Measurements from ENCODE around the gene DNAH8.

DNA sequence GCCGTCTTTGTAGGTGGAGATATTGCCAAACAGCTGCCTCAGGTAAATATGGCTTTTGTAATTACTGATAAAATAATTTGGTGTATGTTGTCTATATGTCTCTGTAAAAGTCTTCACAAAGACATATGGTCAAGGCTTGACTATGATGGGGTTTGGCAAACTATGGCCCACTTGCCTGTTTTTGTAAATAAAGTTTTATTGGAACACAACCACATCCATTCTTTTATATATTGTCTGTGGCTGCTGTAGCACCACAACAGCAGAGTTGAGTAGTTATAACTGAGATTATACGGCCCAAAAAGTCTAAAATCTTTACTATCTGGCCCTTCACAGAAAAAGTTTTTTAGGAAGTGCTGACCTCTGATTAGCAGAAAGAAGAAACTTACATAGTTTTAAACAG lies 133.6 kb downstream of the DNAH8 start:
- TF ChIP-seq, protein P1, sequence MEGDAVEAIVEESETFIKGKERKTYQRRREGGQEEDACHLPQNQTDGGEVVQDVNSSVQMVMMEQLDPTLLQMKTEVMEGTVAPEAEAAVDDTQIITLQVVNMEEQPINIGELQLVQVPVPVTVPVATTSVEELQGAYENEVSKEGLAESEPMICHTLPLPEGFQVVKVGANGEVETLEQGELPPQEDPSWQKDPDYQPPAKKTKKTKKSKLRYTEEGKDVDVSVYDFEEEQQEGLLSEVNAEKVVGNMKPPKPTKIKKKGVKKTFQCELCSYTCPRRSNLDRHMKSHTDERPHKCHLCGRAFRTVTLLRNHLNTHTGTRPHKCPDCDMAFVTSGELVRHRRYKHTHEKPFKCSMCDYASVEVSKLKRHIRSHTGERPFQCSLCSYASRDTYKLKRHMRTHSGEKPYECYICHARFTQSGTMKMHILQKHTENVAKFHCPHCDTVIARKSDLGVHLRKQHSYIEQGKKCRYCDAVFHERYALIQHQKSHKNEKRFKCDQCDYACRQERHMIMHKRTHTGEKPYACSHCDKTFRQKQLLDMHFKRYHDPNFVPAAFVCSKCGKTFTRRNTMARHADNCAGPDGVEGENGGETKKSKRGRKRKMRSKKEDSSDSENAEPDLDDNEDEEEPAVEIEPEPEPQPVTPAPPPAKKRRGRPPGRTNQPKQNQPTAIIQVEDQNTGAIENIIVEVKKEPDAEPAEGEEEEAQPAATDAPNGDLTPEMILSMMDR (conservative IDR thresholded peaks at IDR 0.05; ENCODE audit: low read depth, low read length): no peak
- no peak for TF ChIP-seq EZH2 (IDR thresholded peaks at IDR 0.05; ENCODE audit: low read length, unreplicated experiment)
- TF ChIP-seq EZH2phosphoT487 (IDR thresholded peaks at IDR 0.05; ENCODE audit: borderline replicate concordance, low read length): no peak
